ENCODE results near the gene MRPS18B. TPM values are rescaled to one million over a fixed set of nuclear protein-coding genes. Genes with fewer than 3 reads are reported as not detected.

MRPS18B gene
- total and polyA plus RNA-seq, 2 donors (not counting 1 experiment from before 2014, with no cell fraction given), result 35.9 to 38.8 TPM

- Mint-ChIP-seq H3K4me3 (no peak overlapping the region), H3K4me1 (peaks cover 6% of the 10 kb centered on the region), H3K27ac (no peak overlapping the region), H3K9me3 (ENCODE audit: insufficient read depth) (no peaks in the 10 kb centered on the region), H3K27me3 (no peaks in the 10 kb centered on the region)
- no peak for ATAC-seq (ENCODE audit: low read depth)
- Histone ChIP-seq H3K9me3 (ENCODE audit: control extremely low read depth in 1 of 3, control insufficient read depth in 2 of 3, insufficient read depth in 1 of 3, low read length in 2 of 3) (no peaks in the 10 kb centered on the region), H3K4me3 (ENCODE audit: control extremely low read depth in 1 of 5, extremely low read depth in 1 of 5, insufficient read depth in 1 of 5, low read depth in 2 of 5, low read length in 4 of 5) (no peak overlapping the region), H3K36me3 (replicated peaks in 1 of 2; ENCODE audit: control extremely low read depth in 1 of 2, control insufficient read depth in 1 of 2, extremely low read depth in 1 of 2, insufficient read depth in 2 of 2, low read length in 1 of 2) (peaks cover 9 to 48% of the 10 kb centered on the region in 2 experiments), H3K4me2 (replicated peaks; ENCODE audit: low read depth, low read length, poor library complexity, severe bottlenecking) (no peak overlapping the region), H4K20me1 (ENCODE audit: control insufficient read depth, insufficient read depth, low read length, poor library complexity, severe bottlenecking) (peaks cover 21% of the 10 kb centered on the region), H3K4me1 (ENCODE audit: control insufficient read depth in 2 of 2, insufficient read depth in 2 of 2, low read length in 2 of 2) (peaks cover 0 to 6% of the 10 kb centered on the region in 2 donors), H3K27me3 (replicated peaks in 1 of 4; ENCODE audit: control extremely low read depth in 1 of 4, control insufficient read depth in 3 of 4, insufficient read depth in 4 of 4, low read length in 3 of 4) (no peaks in the 10 kb centered on the region), H3K9ac (ENCODE audit: low read length) (no peak overlapping the region), H3K27ac (ENCODE audit: low read length in 2 of 2) (peak overlapping the region in 1 of 2 donors; percentile 53), H2AFZ (ENCODE audit: insufficient read depth, low read depth, low read length, poor library complexity, severe bottlenecking) (no peak overlapping the region), H3K79me2 (ENCODE audit: control insufficient read depth, insufficient read depth, low read length) (no peaks in the 10 kb centered on the region)
- ChIA-PET CTCF (interaction anchor here (0.6 to 12.2 kb wide), 15 partner anchors 8 to 578 kb away, joined by 3 to 295 read pairs (median 12); no protein-coding TSS in a partner anchor), POLR2A (interaction anchor here (0.5 to 2.1 kb wide), 6 partner anchors 9 to 137 kb away, joined by 3 to 11 read pairs (median 6); no protein-coding TSS in a partner anchor)
- intact Hi-C loops (cut with micrococcal nuclease), result no loop called here
- no peak for TF ChIP-seq EZH2 (IDR thresholded peaks at IDR 0.05; ENCODE audit: borderline replicate concordance, insufficient read depth, low read depth, low read length, poor library complexity, severe bottlenecking)
- TF ChIP-seq CTCF (IDR thresholded peaks at IDR 0.05), result no peak
- WGBS (ENCODE audit: insufficient coverage), result 88% methylated on average over 10 of the region's 12 CpGs
- no peak for DNase-seq
Observed at GRCh38 chr6:30598912-30599624, 18.6 kb upstream of the MRPS18B start.
